ENCODE data around the gene EME2. TPM values are rescaled to one million over a fixed set of nuclear protein-coding genes. Genes with fewer than 3 reads are reported as not detected.

EME2 gene
- total RNA-seq, 4 donors from 2014 or later, result 8.8 to 14.4 (median 10.1) TPM

DNA sequence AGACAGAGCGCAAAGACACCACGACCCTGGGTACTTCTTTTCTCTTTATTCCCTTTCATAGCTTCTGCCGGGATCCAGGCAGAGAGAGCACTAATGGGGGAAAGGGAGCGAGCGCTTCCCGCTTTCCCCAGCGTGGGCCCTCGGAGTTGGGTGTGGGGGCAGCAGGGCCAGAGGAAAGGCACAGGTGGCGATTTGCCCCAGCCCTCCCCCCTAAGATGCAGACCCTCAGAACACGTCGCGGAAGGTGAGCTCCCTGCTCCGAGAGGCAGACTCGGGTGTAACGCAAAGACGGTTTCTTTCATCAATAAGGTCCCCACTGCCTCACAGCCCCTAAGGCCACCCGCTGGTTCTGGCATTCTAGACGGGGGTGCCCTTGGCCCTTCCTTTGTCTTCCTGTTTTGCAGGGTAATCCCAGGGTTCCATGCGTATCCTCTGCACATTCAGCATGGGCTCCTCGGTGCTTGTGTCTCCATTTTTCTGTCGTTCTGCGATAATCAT, 697 bp upstream of the EME2 start:
- no peaks in the 10 kb centered on the region for H3K9me3 ChIP-seq
- peaks cover 27 to 78% (median 38%) of the 10 kb centered on the region in 3 donors for H3K4me1 ChIP-seq
- 7 to 13% methylated on average over 3 to 13 of the region's 22 CpGs for WGBS, 2 donors
- peaks cover 15 to 54% (median 33%) of the 10 kb centered on the region in 3 donors for H3K36me3 ChIP-seq
- H3K4me3 ChIP-seq, result peak overlapping the region; percentile 69 to 98 (median 84)
- intact Hi-C loops (cut with DNase I), result no loop called here
- TF ChIP-seq POLR2A (IDR thresholded peaks at IDR 0.05), result no peak
- TF ChIP-seq, protein P1, sequence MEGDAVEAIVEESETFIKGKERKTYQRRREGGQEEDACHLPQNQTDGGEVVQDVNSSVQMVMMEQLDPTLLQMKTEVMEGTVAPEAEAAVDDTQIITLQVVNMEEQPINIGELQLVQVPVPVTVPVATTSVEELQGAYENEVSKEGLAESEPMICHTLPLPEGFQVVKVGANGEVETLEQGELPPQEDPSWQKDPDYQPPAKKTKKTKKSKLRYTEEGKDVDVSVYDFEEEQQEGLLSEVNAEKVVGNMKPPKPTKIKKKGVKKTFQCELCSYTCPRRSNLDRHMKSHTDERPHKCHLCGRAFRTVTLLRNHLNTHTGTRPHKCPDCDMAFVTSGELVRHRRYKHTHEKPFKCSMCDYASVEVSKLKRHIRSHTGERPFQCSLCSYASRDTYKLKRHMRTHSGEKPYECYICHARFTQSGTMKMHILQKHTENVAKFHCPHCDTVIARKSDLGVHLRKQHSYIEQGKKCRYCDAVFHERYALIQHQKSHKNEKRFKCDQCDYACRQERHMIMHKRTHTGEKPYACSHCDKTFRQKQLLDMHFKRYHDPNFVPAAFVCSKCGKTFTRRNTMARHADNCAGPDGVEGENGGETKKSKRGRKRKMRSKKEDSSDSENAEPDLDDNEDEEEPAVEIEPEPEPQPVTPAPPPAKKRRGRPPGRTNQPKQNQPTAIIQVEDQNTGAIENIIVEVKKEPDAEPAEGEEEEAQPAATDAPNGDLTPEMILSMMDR (IDR thresholded peaks at IDR 0.05), result no peak
- H3K27me3 ChIP-seq, result no peaks in the 10 kb centered on the region
- no peak for DNase-seq
- H3K27ac ChIP-seq, result peak overlapping the region; percentile 91 to 98 (median 95)

DNA sequence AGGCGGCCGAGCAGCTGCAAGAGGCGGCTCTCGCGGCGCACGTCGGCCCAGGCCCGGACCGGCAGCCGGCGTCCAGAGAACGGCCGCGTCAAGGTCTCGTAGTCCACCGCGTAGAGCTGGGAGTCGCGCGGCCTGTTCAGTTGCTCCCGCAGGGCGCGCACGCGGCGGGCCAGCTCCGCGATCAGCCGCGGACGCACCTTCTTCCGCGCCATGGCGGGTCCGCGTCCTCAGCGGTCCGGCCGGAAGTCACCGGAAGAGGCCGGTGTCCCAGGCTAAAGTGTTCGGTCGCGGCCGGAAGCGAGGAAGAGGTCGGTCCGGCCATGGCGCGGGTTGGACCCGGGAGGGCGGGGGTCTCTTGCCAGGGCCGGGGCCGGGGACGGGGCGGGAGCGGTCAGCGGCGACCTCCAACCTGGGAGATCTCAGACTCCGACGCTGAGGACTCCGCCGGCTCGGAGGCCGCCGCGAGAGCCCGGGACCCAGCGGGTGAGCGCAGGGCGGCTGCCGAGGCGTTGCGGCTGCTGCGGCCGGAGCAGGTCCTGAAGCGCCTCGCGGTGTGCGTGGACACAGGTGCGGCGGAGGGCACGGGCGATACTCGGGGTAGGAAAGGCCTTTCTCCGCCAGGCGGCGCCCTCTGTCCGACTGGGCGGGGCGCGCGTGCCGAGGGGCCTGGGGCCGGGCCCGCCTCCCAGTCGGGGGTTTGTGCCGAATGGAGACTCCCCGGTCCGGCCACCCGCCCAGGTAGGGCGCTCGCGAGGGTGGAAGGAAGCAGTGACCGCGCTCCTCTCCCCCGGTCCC, 495 bp downstream of the EME2 start, which contains the start of gene MRPS34:
MRPS34 (minus strand) TSS at position 227 of the 795 bp plus-strand sequence; CDS start at position 212, 15 bp downstream.
- Histone ChIP-seq H3K27ac (peak within 1 kb of the TSS; percentile 91 to 98 (median 95)), H3K4me1 (peaks cover 27 to 85% (median 38%) of the 10 kb centered on the region in 3 donors), H3K27me3 (no peaks in the 10 kb centered on the region), H3K4me3 (peak within 1 kb of the TSS; percentile 69 to 98 (median 84)), H3K36me3 (peaks cover 9 to 54% (median 37%) of the 10 kb centered on the region in 3 donors), H3K9me3 (no peaks in the 10 kb centered on the region)
- intact Hi-C loops (cut with DNase I), result no loop called here
- no CpG with 5 or more reads among the region's 108 CpGs for WGBS, 2 donors
- DNase-seq, result no peak
- TF ChIP-seq, protein P1 (IDR thresholded peaks at IDR 0.05), result peak; percentile 69 to 93 (median 78)
- peak in 2 of 4 donors; percentile 24 to 63 for TF ChIP-seq POLR2A (IDR thresholded peaks at IDR 0.05)

DNA sequence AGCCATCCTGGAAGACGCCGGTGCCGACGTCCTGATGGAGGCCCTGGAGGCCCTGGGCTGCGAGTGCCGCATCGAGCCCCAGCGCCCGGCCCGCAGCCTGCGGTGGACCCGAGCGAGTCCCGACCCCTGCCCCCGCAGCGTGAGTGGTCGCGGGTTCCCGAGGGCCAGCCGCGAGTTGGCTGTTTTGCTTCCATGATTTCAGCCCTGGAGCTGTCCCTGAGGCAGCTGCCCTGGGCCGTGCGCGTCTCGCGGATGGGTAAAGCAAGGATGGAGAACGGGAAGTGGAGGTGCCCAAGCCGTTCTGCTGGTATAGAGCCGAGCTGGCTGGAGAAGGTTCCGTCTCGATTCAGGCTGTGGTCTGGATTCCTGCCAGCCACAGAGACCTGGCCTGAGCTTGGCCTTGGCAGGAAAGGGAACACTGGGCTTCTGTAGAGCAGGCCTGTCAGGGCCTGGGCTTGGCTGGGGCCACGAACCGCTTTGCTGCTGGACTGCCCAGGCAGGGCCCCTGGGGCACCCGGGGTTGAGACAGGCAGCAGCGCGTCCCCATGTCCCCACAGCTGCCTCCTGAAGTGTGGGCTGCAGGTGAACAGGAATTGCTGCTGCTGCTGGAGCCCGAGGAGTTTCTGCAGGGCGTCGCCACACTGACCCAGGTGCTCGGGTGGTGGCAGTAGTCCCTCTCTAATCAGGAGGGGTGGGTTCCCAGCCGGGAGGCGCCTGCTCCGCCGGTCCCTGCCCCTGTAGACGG, 1.3 kb downstream of the EME2 start:
- peak overlapping the region; percentile 91 to 98 (median 95) for H3K27ac ChIP-seq
- no peaks in the 10 kb centered on the region for H3K27me3 ChIP-seq
- TF ChIP-seq, protein P1 (IDR thresholded peaks at IDR 0.05), result no peak
- DNase-seq, result no peak
- intact Hi-C loops (cut with DNase I), result no loop called here
- no peaks in the 10 kb centered on the region for H3K9me3 ChIP-seq
- peaks cover 3 to 54% (median 35%) of the 10 kb centered on the region in 3 donors for H3K36me3 ChIP-seq
- WGBS, 2 donors, result 23% methylated on average over 5 of the region's 45 CpGs; no CpG with 5 or more reads in 1 of the 2 donors
- H3K4me1 ChIP-seq, result peaks cover 27 to 83% (median 38%) of the 10 kb centered on the region in 3 donors
- peak overlapping the region; percentile 69 to 98 (median 84) for H3K4me3 ChIP-seq

DNA sequence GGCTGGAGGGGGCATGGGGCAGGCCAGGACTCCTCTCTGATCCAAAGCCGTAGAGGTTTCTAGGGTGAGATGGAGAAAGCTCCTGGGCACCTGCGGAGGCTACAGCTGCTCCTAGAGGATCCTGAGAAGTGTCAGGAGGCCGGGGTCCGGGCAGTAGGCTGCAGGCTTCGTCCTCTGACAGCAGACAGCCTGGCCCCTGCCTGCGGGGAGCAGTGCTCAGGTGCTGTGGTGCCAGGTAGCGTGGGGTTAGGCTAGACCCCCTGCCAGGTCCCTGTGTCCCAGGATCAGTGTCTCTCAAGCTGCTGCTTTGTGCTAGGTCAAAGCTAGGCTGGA, 1.8 kb downstream of the EME2 start:
- peak overlapping the region in 2 of 4 donors; percentile 73 to 98 for H3K4me3 ChIP-seq
- no peaks in the 10 kb centered on the region for H3K27me3 ChIP-seq
- no peaks in the 10 kb centered on the region for H3K9me3 ChIP-seq
- no peak for DNase-seq
- WGBS, 2 donors, result 73% methylated on average over 3 of the region's 7 CpGs; no CpG with 5 or more reads in 1 of the 2 donors
- intact Hi-C loops (cut with DNase I), result no loop called here
- H3K27ac ChIP-seq, result peak overlapping the region; percentile 91 to 98 (median 95)
- peaks cover 25 to 83% (median 38%) of the 10 kb centered on the region in 3 donors for H3K4me1 ChIP-seq
- H3K36me3 ChIP-seq, result peaks cover 1 to 54% (median 30%) of the 10 kb centered on the region in 3 donors
- TF ChIP-seq, protein P1 (IDR thresholded peaks at IDR 0.05), result no peak
- no peak for TF ChIP-seq POLR2A (IDR thresholded peaks at IDR 0.05)
